Osteoblast (primary cell): ENCODE results near the gene KRAS. TPM values are rescaled to one million over a fixed set of nuclear protein-coding genes. Genes with fewer than 3 reads are reported as not detected.

Experiments used
- DNase-seq: peaks from one replicate; pipeline ENCODE4 v3.0.0; 2011; ENCODE audit warnings: low spot score, mixed read lengths; ENCODE audit not compliant: insufficient read length; ENCODE audit errors: missing footprints
- H2AFZ ChIP-seq: 2 replicates; pipeline ENCODE4 v1.6.0; 2011; ENCODE audit warnings: mild to moderate bottlenecking, low read length
- H3K27ac ChIP-seq: 2 replicates; pipeline ENCODE4 v1.5.1; 2011; ENCODE audit warnings: mild to moderate bottlenecking, low read depth, low read length, moderate library complexity
- H3K27me3 ChIP-seq: 2 replicates; pipeline ENCODE4 v1.6.0; 2012; ENCODE audit warnings: mild to moderate bottlenecking, control low read depth, inconsistent platforms, low read length, moderate library complexity; ENCODE audit not compliant: insufficient read depth
- H3K36me3 ChIP-seq: 2 replicates; pipeline ENCODE4 v1.5.1; 2011; ENCODE audit warnings: mild to moderate bottlenecking, low read length, control low read depth, moderate library complexity; ENCODE audit not compliant: insufficient read depth
- H3K4me1 ChIP-seq: 2 replicates; pipeline ENCODE4 v1.5.1; 2011; ENCODE audit warnings: mild to moderate bottlenecking, low read length, control low read depth, moderate library complexity; ENCODE audit not compliant: insufficient read depth
- H3K4me2 ChIP-seq: 2 replicates; pipeline ENCODE4 v1.6.0; 2011; ENCODE audit warnings: mild to moderate bottlenecking, low read length; ENCODE audit not compliant: insufficient read depth
- H3K4me3 ChIP-seq: fragments of 200-600 bp; sonication (generic); 3 replicates; pipeline ENCODE4 v1.5.1; 2012; ENCODE audit warnings: mild to moderate bottlenecking, low read length, inconsistent platforms; ENCODE audit not compliant: insufficient read depth
- H3K79me2 ChIP-seq: 2 replicates; pipeline ENCODE4 v1.6.0; 2012; ENCODE audit warnings: mild to moderate bottlenecking, low read length, control low read depth, inconsistent platforms; ENCODE audit not compliant: insufficient read depth
- H3K9me3 ChIP-seq: 2 replicates; pipeline ENCODE4 v1.5.1; 2011; ENCODE audit warnings: low read depth, low read length, control low read depth
- H4K20me1 ChIP-seq: 2 replicates; pipeline ENCODE4 v1.6.0; 2012; ENCODE audit warnings: mild to moderate bottlenecking, low read length, control low read depth; ENCODE audit not compliant: insufficient read depth
- CTCF ChIP-seq: IDR thresholded peaks from 2 replicates; pipeline ENCODE4 v1.5.1; 2011; ENCODE audit warnings: mild to moderate bottlenecking, low read depth, low read length, moderate library complexity; ENCODE audit errors: extremely low read depth
- total RNA-seq: library from RNA; depleted of rRNA; stranded (reverse); fragments of >200 nt; gene quantifications from 2 replicates; pipeline ENCODE4 v1.2.3, GENCODE V29; 2012

KRAS gene
- total RNA-seq, 1 donor = 18.5 TPM

- Histone ChIP-seq H3K27ac (no peak overlapping the region), H3K9me3 (no peaks in the 10 kb centered on the region), H2AFZ (no peak overlapping the region), H3K4me2 (no peak overlapping the region), H3K36me3 (no peaks in the 10 kb centered on the region), H3K27me3 (no peaks in the 10 kb centered on the region), H3K4me3 (no peak overlapping the region), H3K4me1 (peaks cover 38% of the 10 kb centered on the region), H4K20me1 (no peaks in the 10 kb centered on the region), H3K79me2 (peaks cover 2% of the 10 kb centered on the region)
- DNase-seq = no peak
- no peak for TF ChIP-seq CTCF
These were observed 59.9 kb downstream of the KRAS start for GRCh38 chr12:25190793-25191192.

DNA sequence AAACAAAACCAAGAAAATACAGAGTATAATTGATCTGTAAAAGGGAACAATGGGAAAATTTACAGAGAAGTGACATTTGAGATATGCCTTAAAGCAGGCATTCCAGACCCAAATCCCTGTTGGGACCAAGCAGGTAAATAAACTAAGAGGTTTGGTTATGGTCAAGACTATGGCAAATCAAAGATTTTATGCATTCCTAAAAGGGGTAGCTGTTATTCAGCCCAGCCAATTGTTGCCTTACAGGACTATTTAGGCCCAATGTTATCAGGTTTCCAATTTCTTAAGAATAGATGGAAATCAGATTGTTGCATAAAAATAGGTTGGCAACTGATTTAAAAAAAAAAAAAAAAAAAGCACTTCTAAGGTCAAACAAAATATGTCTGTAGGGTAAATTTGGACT, 61.1 kb downstream of the KRAS start:
- H3K36me3 ChIP-seq = no peaks in the 10 kb centered on the region
- no peaks in the 10 kb centered on the region for H4K20me1 ChIP-seq
- no peak for TF ChIP-seq CTCF
- no peak for DNase-seq
- no peak overlapping the region for H3K4me3 ChIP-seq
- H3K4me2 ChIP-seq = peak overlapping the region; percentile 30
- no peaks in the 10 kb centered on the region for H3K27me3 ChIP-seq
- H3K9me3 ChIP-seq = no peaks in the 10 kb centered on the region
- H3K79me2 ChIP-seq = no peaks in the 10 kb centered on the region
- H2AFZ ChIP-seq = no peak overlapping the region
- peaks cover 37% of the 10 kb centered on the region for H3K4me1 ChIP-seq
- peak overlapping the region; percentile 58 for H3K27ac ChIP-seq

GRCh38 chr12:25187781-25188180, 62.9 kb downstream of the KRAS start:
- H3K4me3 ChIP-seq = no peak overlapping the region
- no peaks in the 10 kb centered on the region for H3K79me2 ChIP-seq
- peak overlapping the region; percentile 15 for H3K27ac ChIP-seq
- DNase-seq = peak; percentile 75
- H2AFZ ChIP-seq = no peak overlapping the region
- H3K36me3 ChIP-seq = no peaks in the 10 kb centered on the region
- H3K27me3 ChIP-seq = no peaks in the 10 kb centered on the region
- no peaks in the 10 kb centered on the region for H4K20me1 ChIP-seq
- no peak for TF ChIP-seq CTCF
- H3K4me2 ChIP-seq = peak overlapping the region; percentile 16
- H3K9me3 ChIP-seq = no peaks in the 10 kb centered on the region
- peaks cover 29% of the 10 kb centered on the region for H3K4me1 ChIP-seq

- TF ChIP-seq CTCF = no peak
- no peak overlapping the region for H2AFZ ChIP-seq
These were observed 63.8 kb downstream of the KRAS start for GRCh38 chr12:25186788-25187402.

More at GRCh38 chr12:25186788-25187402, 63.8 kb downstream of the KRAS start:
- DNase-seq = no peak
- peaks cover 29% of the 10 kb centered on the region for H3K4me1 ChIP-seq
- H3K79me2 ChIP-seq = no peaks in the 10 kb centered on the region
- no peaks in the 10 kb centered on the region for H4K20me1 ChIP-seq
- no peaks in the 10 kb centered on the region for H3K36me3 ChIP-seq
- H3K27me3 ChIP-seq = no peaks in the 10 kb centered on the region
- H3K9me3 ChIP-seq = no peaks in the 10 kb centered on the region
- H3K4me2 ChIP-seq = no peak overlapping the region
- H3K27ac ChIP-seq = no peak overlapping the region
- no peak overlapping the region for H3K4me3 ChIP-seq
